ENCODE data around the gene UBE3A.

UBE3A gene

DNA sequence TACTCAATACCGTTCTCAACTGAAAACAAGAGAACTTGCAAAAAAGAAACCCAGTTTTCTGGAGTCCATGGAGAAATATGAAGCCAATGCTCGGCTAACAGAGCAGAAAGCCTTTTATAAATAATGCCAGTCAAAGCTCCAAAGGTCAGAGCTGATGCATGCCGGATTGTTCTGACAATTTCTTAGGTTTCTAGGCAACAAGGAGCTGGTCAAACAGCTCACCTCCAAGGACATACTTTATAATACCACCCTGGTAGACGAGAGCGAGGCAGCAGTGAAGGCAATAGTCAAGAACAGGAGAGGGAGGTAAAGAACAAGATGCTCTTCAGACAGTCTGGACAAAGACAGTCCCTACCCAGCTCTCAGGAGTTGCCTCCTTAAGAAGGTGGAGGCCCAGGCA is 111.1 kb downstream of the UBE3A start:
- no peak for DNase-seq

DNA sequence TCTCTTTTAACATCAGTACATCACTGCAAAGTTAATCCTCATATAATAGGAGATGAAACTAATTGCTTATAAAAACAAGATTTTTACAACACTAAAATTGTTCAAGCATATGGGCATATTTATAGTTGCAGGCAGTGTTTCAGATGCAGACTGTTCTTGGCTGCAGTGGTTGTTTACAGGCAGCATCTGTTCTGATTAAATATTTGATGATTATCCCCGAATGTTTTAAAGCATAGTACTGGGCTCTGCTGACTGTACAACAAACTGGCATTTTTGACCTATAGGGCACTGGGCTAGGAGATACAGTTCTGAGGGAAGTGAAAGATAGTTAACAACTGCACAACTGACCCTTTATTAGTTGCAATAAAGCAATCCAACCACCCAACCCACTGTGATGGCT is 113.6 kb downstream of the UBE3A start:
- DNase-seq: no peak

DNA sequence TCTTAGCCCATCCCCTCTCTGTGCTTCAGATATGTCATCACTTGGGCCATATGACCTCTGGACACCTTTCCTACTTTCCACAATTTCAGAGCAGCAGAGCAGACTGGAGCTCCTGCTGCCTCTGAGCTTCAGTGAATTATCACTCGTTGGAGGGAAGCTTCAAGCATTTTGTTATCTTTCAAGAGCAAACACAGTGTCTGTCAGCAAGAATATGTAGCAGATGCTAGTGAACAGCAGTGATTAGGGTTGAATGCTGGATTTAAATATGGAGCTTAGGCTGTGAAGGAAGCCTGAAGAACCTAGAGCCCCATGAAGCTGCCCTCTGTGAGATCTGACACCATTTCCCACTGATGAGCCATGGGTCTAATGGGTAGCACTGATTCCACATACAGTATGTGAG is 115.4 kb downstream of the UBE3A start:
- no peak for DNase-seq

DNA sequence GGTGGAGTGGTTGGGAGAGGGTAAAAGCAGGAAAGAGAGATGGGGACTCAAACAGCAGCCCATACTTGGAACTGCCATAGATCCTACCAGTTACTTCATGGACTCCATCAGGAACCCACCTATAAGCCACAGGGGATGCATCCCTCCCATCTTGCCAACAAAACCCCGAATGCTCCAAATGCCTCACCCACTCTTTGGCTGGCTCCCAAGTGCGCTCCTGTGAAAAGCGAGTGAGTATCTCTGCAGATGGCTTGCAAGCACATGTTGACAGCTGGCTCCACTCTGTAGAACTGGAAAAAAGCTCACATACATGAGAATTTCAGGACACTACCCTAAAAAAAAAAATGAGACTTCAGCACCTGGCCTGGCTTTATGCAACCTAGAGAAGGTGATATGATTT is 151.0 kb downstream of the UBE3A start:
- no peak for DNase-seq
